C4-2B (cell line): ENCODE data around the gene JAZF1.

Source experiments
- CTCF ChIP-seq: fragments of 450-650 bp; conservative IDR thresholded peaks from 2 replicates; pipeline ENCODE4 v1.5.1; 2017; ENCODE audit warnings: mild to moderate bottlenecking
- ZFX ChIP-seq: fragments of 450-650 bp; IDR thresholded peaks from 2 replicates; pipeline ENCODE4 v1.6.1; 2017

GRCh38 chr7:27840313-27840712 is 340.3 kb downstream of the JAZF1 start:
- TF ChIP-seq CTCF = no peak
- no peak for TF ChIP-seq ZFX
